RWPE1 (cell line): ENCODE data around the gene SGSM1.

Experiments
- CTCF ChIA-PET: fragments of 350-600 bp; sonication (Branson Sonifier 250); formaldehyde crosslinking; extraction: SDS; loops from one replicate; lab custom pipeline; 2021; lab: Yijun Ruan, JAX
- POLR2A ChIA-PET: fragments of 400-600 bp; formaldehyde crosslinking; extraction: SDS; loops from one replicate; lab custom pipeline; 2020; ENCODE audit warnings: antibody characterized with exemption; ENCODE audit not compliant: low non-redundant PET; lab: Yijun Ruan, JAX
- DNase-seq: peaks from one replicate; pipeline ENCODE4 v3.0.0; 2012; ENCODE audit warnings: low spot score
- H3K27ac ChIP-seq: fragments of 450-650 bp; 2 replicates; pipeline ENCODE4 v1.5.1; 2017
- TF ChIP-seq, protein P1 (sequence below): fragments of 450-650 bp; conservative IDR thresholded peaks from 2 replicates; pipeline ENCODE4 v1.5.1; 2017; ENCODE audit warnings: low read depth, mild to moderate bottlenecking

The SGSM1 gene

DNA sequence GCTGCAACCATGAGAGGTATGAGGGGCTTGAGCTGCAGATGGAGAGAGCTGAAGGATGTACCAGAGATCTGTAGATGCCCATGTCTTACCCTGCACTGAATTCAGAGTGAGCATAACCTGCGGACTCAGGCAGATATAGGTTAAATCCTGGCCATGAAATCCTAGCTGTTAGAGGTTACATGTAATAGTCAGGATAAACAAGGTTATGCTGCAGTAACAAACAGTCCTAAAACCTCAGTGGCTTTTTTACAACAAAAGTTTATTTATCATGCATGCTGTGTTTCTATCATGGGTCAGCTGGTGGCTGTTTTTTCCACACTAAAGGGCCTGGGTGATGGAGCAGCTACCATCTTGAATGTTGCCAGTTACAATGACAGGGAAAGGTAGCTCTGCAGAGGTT lies 70.7 kb downstream of the SGSM1 start:
- no peak for DNase-seq
- ChIA-PET CTCF (no interaction called here), POLR2A (no interaction called here)
- TF ChIP-seq, protein P1, sequence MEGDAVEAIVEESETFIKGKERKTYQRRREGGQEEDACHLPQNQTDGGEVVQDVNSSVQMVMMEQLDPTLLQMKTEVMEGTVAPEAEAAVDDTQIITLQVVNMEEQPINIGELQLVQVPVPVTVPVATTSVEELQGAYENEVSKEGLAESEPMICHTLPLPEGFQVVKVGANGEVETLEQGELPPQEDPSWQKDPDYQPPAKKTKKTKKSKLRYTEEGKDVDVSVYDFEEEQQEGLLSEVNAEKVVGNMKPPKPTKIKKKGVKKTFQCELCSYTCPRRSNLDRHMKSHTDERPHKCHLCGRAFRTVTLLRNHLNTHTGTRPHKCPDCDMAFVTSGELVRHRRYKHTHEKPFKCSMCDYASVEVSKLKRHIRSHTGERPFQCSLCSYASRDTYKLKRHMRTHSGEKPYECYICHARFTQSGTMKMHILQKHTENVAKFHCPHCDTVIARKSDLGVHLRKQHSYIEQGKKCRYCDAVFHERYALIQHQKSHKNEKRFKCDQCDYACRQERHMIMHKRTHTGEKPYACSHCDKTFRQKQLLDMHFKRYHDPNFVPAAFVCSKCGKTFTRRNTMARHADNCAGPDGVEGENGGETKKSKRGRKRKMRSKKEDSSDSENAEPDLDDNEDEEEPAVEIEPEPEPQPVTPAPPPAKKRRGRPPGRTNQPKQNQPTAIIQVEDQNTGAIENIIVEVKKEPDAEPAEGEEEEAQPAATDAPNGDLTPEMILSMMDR: no peak
- no peak overlapping the region for H3K27ac ChIP-seq

DNA sequence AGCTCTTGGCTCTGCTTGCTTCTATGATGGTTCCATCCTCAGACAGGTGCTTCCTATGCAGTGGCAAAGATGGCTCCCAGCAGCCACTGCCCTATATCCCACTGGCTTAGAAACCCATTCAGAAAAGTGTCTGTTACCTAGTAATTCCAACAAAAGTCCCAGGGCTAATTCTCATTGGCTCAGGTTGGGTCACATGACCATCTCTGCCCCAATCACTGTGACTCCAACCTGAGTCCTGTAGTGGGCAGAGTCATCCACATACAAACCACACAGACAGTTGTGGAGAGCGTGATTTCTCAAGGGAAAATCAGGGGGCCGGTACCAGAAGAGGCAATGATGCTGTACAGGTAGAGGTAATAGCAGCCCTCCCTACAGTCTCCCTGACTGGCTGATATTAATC lies 73.0 kb downstream of the SGSM1 start:
- CTCF ChIA-PET: no interaction called here
- TF ChIP-seq, protein P1: no peak
- no peak for DNase-seq
- POLR2A ChIA-PET: no interaction called here
- no peak overlapping the region for H3K27ac ChIP-seq

- TF ChIP-seq, protein P1: no peak
- CTCF ChIA-PET: no interaction called here
- no peak overlapping the region for H3K27ac ChIP-seq
- POLR2A ChIA-PET: no interaction called here
- no peak for DNase-seq
These were observed 77.4 kb downstream of the SGSM1 start for GRCh38 chr22:24883432-24883831.

DNA sequence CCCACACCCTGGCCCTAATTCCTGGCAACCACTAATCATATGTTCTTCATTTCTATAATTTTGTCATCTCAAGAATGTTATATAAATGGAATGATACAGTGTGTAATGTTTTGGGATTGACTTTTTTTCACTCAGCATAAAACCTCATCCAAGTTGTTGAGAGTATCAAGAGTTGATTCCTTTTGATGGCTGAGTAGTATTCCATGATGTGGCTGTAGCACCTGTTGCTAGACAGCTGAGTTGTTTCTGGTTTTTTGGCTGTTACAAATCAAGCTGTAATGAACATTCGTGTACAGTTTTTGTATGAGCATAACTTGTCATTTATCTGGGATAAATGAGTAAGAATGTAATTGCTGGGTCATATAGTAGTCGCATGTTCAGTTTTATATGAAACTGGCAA lies 81.2 kb downstream of the SGSM1 start:
- H3K27ac ChIP-seq: no peak overlapping the region
- POLR2A ChIA-PET: no interaction called here
- CTCF ChIA-PET: interaction anchor here (0.6 kb wide), 1 partner anchor 698 kb away, joined by 3 read pairs; no protein-coding TSS in a partner anchor
- TF ChIP-seq, protein P1: no peak
- no peak for DNase-seq

GRCh38 chr22:24893341-24894070 lies 87.5 kb downstream of the SGSM1 start:
- TF ChIP-seq, protein P1: no peak
- ChIA-PET CTCF (interaction anchor here (0.7 kb wide), 1 partner anchor 1048 kb away, joined by 3 read pairs; no protein-coding TSS in a partner anchor), POLR2A (no interaction called here)
- H3K27ac ChIP-seq: peak overlapping the region; percentile 95
- DNase-seq: no peak

DNA sequence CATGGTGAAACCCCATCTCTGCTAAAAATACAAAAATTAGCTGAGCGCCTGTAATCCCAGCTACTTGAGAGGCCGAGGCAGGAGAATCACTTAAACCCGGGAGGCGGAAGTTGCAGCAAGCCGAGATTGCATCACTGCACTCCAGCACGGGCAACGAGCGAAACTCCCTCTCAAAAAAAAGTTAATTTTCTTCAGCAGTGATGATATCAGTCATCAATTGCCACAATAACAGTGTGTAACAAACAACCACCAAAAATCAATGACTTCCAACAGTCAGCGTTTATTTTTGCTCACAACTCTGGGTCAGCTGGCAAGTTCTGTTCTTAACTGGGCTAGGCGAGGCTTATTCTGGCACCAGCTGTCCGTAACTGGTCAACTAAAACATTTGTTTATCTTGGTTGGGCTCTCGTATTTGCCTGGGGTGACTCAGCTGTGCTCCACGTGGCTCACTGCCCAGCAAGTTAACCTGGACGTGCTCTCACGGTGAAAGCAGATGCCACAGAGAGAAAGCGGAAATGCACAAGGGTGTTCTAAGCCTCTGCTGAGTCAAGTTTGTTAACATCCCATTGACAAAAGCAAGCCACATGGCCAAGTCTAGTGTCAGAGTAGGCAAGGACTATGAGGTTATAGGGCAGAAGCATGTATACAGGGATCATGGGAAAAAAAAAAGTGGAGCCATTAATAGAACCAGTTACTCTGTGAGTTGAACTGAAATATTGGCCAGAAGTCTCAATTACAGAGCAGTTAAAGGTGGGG lies 88.4 kb downstream of the SGSM1 start:
- TF ChIP-seq, protein P1: no peak
- DNase-seq: peak; percentile 85
- CTCF ChIA-PET: interaction anchor here (0.7 kb wide), 3 partner anchors 327 to 1090 kb away, joined by 3 to 4 read pairs (median 3); no protein-coding TSS in a partner anchor
- POLR2A ChIA-PET: no interaction called here
- H3K27ac ChIP-seq: peak overlapping the region; percentile 95
